Activated gamma-delta T cell treated with anti-CD3 and anti-CD28 coated beads, Interleukin-2, amount 50 U/mL, for 16 hours (primary cell): Measurements from ENCODE around the gene KHDC3L.
A peak's percentile ranks its signal among the peaks of the same experiment; 100 is the strongest.
"Not testable (repeated sequence)": the region's sequence is repeated elsewhere in the genome, so short reads cannot be mapped to it uniquely, and the experiment has no call there.

Source experiments
- DNase-seq: peaks from one replicate; pipeline ENCODE4 v3.0.0-alpha.2; 2020; ENCODE audit warnings: low read depth

Gene KHDC3L

GRCh38 chr6:73369563-73369962 is 7.1 kb downstream of the KHDC3L start, which contains the start of gene OOEP:
Gene OOEP (minus strand): TSS chr6:73369897. CDS start chr6:73369792, 105 bp downstream.
- DNase-seq: no peak

- no peak for DNase-seq
Measured at GRCh38 chr6:73371984-73372383, 9.5 kb downstream of the KHDC3L start.

GRCh38 chr6:73372516-73372915 is 10.1 kb downstream of the KHDC3L start:
- no peak for DNase-seq

- no peak for DNase-seq
Measured at GRCh38 chr6:73375216-73375615, 12.8 kb downstream of the KHDC3L start.

GRCh38 chr6:73377225-73377624 is 14.8 kb downstream of the KHDC3L start:
- no peak for DNase-seq

- not testable (repeated sequence) for DNase-seq
Measured at GRCh38 chr6:73381531-73381930, 19.1 kb downstream of the KHDC3L start.

GRCh38 chr6:73382462-73383113 is 20.1 kb downstream of the KHDC3L start:
- DNase-seq: no peak

GRCh38 chr6:73388433-73388799 is 26.0 kb downstream of the KHDC3L start:
- no peak for DNase-seq

- DNase-seq: peak; percentile 45
Measured at GRCh38 chr6:73388800-73389512, 26.5 kb downstream of the KHDC3L start.

- no peak for DNase-seq
Measured at GRCh38 chr6:73389854-73390253, 27.4 kb downstream of the KHDC3L start.

- DNase-seq: no peak
Measured at GRCh38 chr6:73391675-73392074, 29.2 kb downstream of the KHDC3L start.

- DNase-seq: not testable (repeated sequence)
Measured at GRCh38 chr6:73392188-73392587, 29.7 kb downstream of the KHDC3L start.

GRCh38 chr6:73393278-73393677 is 30.8 kb downstream of the KHDC3L start:
- DNase-seq: no peak

- DNase-seq: no peak
Measured at GRCh38 chr6:73394577-73395354, 32.3 kb downstream of the KHDC3L start, which contains the start of gene DDX43. Gene DDX43 (plus strand): TSS chr6:73394828. CDS start chr6:73394906, 78 bp downstream.

- no peak for DNase-seq
Measured at GRCh38 chr6:73395875-73396274, 33.4 kb downstream of the KHDC3L start.

- DNase-seq: no peak
Measured at GRCh38 chr6:73400656-73401055, 38.2 kb downstream of the KHDC3L start.

- DNase-seq: no peak
Measured at GRCh38 chr6:73409395-73409794, 46.9 kb downstream of the KHDC3L start.

GRCh38 chr6:73413102-73413501 is 50.6 kb downstream of the KHDC3L start:
- DNase-seq: no peak
